ENCODE data around the gene FREM3. TPM values are rescaled to one million over a fixed set of nuclear protein-coding genes. Genes with fewer than 3 reads are reported as not detected.
"Not testable (repeated sequence)": the region's sequence is repeated elsewhere in the genome, so short reads cannot be mapped to it uniquely, and the experiment has no call there.

Gene FREM3
- total RNA-seq, 1 donor from 2014 or later = not detected

DNA sequence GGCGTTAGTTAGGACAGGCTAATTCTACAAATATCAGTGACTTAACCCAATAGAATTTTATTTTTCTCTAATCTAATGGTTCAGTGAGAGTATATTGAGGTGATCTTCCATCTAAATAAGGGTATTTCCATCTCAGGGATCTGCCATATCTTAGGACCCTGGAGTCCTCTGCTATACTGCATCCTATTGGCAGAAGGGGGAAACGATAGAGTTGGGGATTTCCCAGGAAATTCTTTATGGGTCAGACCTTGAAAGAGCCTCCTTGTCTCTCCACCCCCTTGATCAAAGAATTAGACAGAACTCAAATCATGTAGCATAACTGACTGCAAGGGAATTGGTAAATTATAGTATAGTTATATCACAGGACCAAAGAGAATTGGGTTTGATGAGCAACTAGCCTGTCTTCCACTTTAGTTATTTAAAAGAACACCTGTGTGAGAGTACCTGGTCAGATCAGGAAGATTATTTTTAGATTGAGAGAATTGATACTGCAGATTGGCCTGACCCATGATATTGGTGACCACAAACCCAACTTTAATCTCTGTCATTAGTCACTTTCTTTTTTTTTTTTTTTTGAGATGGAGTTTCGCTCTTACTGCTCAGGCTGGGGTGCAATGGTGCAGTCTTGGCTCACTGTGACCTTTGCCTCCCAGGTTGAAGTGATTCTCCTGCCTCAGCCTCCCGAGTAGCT, 161.4 kb downstream of the FREM3 start:
- DNase-seq (ENCODE audit: low read depth, low spot score) = no peak
- H3K4me3 Mint-ChIP-seq = no peak overlapping the region
- no peaks in the 10 kb centered on the region for H3K27me3 Mint-ChIP-seq (ENCODE audit: low read depth)
- H3K27ac Mint-ChIP-seq (ENCODE audit: unreplicated experiment) = no peak overlapping the region
- H3K4me1 Mint-ChIP-seq = no peaks in the 10 kb centered on the region
- H3K36me3 Mint-ChIP-seq (ENCODE audit: low read depth) = peaks cover 31% of the 10 kb centered on the region
- H3K9me3 Mint-ChIP-seq = no peaks in the 10 kb centered on the region
- TF ChIP-seq, protein P1, sequence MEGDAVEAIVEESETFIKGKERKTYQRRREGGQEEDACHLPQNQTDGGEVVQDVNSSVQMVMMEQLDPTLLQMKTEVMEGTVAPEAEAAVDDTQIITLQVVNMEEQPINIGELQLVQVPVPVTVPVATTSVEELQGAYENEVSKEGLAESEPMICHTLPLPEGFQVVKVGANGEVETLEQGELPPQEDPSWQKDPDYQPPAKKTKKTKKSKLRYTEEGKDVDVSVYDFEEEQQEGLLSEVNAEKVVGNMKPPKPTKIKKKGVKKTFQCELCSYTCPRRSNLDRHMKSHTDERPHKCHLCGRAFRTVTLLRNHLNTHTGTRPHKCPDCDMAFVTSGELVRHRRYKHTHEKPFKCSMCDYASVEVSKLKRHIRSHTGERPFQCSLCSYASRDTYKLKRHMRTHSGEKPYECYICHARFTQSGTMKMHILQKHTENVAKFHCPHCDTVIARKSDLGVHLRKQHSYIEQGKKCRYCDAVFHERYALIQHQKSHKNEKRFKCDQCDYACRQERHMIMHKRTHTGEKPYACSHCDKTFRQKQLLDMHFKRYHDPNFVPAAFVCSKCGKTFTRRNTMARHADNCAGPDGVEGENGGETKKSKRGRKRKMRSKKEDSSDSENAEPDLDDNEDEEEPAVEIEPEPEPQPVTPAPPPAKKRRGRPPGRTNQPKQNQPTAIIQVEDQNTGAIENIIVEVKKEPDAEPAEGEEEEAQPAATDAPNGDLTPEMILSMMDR (conservative IDR thresholded peaks at IDR 0.05) = no peak

DNA sequence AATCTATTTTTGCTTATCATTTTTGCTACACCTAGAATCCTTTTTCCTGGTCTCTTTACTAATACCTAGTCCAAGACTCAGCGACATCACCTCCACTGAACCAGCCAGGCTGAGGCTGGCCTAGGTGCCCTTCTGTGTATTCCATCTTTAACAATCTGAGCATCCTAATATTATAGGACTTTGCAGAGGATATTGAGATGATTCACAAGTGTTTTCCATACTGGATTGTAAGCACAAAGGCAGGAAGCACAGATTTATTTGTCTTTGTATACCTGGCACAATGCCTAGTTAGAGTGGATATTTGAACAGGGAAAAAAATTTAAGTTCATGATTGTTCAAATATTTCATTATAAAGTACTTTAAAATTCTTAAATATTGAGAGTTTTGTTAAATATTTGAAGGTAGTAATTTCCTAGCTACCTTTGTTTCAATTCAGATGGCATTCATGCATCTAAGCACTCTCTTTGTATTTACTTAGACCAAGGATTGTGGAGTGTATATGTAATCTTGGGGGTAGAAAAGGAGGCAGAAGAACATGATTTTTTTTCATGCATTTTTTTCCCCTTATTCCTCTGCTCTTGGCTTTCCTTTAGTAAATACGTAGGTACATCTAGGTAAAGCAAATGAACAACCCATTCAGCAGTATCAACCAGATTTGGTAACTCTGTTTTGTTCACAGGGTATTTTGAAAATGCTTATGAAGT, 168.5 kb downstream of the FREM3 start:
- Mint-ChIP-seq H3K27ac (ENCODE audit: unreplicated experiment) (no peak overlapping the region), H3K36me3 (ENCODE audit: low read depth) (peaks cover 27% of the 10 kb centered on the region), H3K27me3 (ENCODE audit: low read depth) (no peaks in the 10 kb centered on the region), H3K4me3 (no peak overlapping the region), H3K4me1 (no peaks in the 10 kb centered on the region), H3K9me3 (no peaks in the 10 kb centered on the region)
- no peak for DNase-seq (ENCODE audit: low read depth, low spot score)
- TF ChIP-seq, protein P1 (conservative IDR thresholded peaks at IDR 0.05) = no peak

GRCh38 chr4:143531380-143531779, 169.1 kb downstream of the FREM3 start:
- Mint-ChIP-seq H3K4me1 (no peaks in the 10 kb centered on the region), H3K27ac (ENCODE audit: unreplicated experiment) (no peak overlapping the region), H3K36me3 (ENCODE audit: low read depth) (peaks cover 29% of the 10 kb centered on the region), H3K27me3 (ENCODE audit: low read depth) (no peaks in the 10 kb centered on the region), H3K9me3 (no peaks in the 10 kb centered on the region), H3K4me3 (no peak overlapping the region)
- TF ChIP-seq, protein P1 (conservative IDR thresholded peaks at IDR 0.05) = peak; percentile 48
- no peak for DNase-seq (ENCODE audit: low read depth, low spot score)

- not testable (repeated sequence) for H3K4me3 Mint-ChIP-seq; H3K27ac Mint-ChIP-seq (ENCODE audit: unreplicated experiment); DNase-seq (ENCODE audit: low read depth, low spot score); H3K4me1 Mint-ChIP-seq; H3K27me3 Mint-ChIP-seq (ENCODE audit: low read depth); H3K9me3 Mint-ChIP-seq
- H3K36me3 Mint-ChIP-seq (ENCODE audit: low read depth) = peaks cover 24% of the 10 kb centered on the region
Observed at GRCh38 chr4:143528046-143528445, 172.4 kb downstream of the FREM3 start.

Other genes with a start within 250 kb of the FREM3 start
- 102 and 104 TPM in 2 replicates for gene SMARCA5, start 187.0 kb downstream of the FREM3 start, total RNA-seq
- gene GYPE, start 204.9 kb upstream of the FREM3 start, total RNA-seq = not detected in 2 replicates

Data from neural crest cell (in vitro differentiated cells).